DND-41 (cell line): ENCODE data around the gene PNMA8B.
A peak's percentile ranks its signal among the peaks of the same experiment; 100 is the strongest.
"Not testable (repeated sequence)": the region's sequence is repeated elsewhere in the genome, so short reads cannot be mapped to it uniquely, and the experiment has no call there.

Experiments
- ATAC-seq: fragments of 200-7000 bp; cut with Tn5 transposase; 3 replicates; pipeline ENCODE4 v1.9.1; 2021; ENCODE audit warnings: low read depth; ENCODE audit not compliant: insufficient read depth
- DNase-seq: peaks from one replicate; pipeline ENCODE4 v3.0.0-alpha.2; 2020
- H2AFZ ChIP-seq: 2 replicates; pipeline ENCODE4 v1.6.0; 2012; ENCODE audit warnings: low read depth, low read length
- H3K27ac ChIP-seq: 2 replicates; pipeline ENCODE4 v1.5.1; 2012; ENCODE audit warnings: low read length, inconsistent platforms
- H3K27me3 ChIP-seq: fragments of 200-600 bp; sonication (generic); 2 replicates; pipeline ENCODE4 v1.6.0; 2012; ENCODE audit warnings: low read length, mild to moderate bottlenecking, inconsistent platforms; ENCODE audit not compliant: insufficient read depth, poor library complexity
- H3K36me3 ChIP-seq: 2 replicates; pipeline ENCODE4 v1.5.1; 2012; ENCODE audit warnings: low read length, inconsistent platforms; ENCODE audit not compliant: insufficient read depth
- H3K4me1 ChIP-seq: 2 replicates; pipeline ENCODE4 v1.5.1; 2012; ENCODE audit warnings: mild to moderate bottlenecking, low read length; ENCODE audit not compliant: insufficient read depth
- H3K4me2 ChIP-seq: 2 replicates; pipeline ENCODE4 v1.6.0; 2012; ENCODE audit warnings: mild to moderate bottlenecking, moderate library complexity, low read length, inconsistent platforms; ENCODE audit not compliant: insufficient read depth
- H3K4me3 ChIP-seq, 2 experiments: fragments of 200-600 bp in 1 of 2; shearing (Covaris generic) in 1 of 2; 2 replicates each; pipeline ENCODE4 v1.5.1; 2012 to 2016; ENCODE audit warnings: inconsistent platforms in 2 of 2, low read length in 2 of 2, mild to moderate bottlenecking in 2 of 2, low read depth in 1 of 2, moderate library complexity in 1 of 2
- H3K79me2 ChIP-seq: 2 replicates; pipeline ENCODE4 v1.6.0; 2012; ENCODE audit warnings: low read length, inconsistent platforms; ENCODE audit not compliant: insufficient read depth
- H3K9ac ChIP-seq: 2 replicates; pipeline ENCODE4 v1.6.0; 2012; ENCODE audit warnings: low read depth, mild to moderate bottlenecking, inconsistent platforms, low read length, moderate library complexity
- H3K9me3 ChIP-seq: 2 replicates; pipeline ENCODE4 v1.5.1; 2012; ENCODE audit warnings: low read length, moderate library complexity, mild to moderate bottlenecking, inconsistent platforms; ENCODE audit not compliant: insufficient read depth, severe bottlenecking
- H4K20me1 ChIP-seq: 2 replicates; pipeline ENCODE4 v1.6.0; 2012; ENCODE audit warnings: low read length; ENCODE audit not compliant: insufficient read depth
- EZH2 ChIP-seq: IDR thresholded peaks from 3 replicates; pipeline ENCODE4 v1.6.1; 2012; ENCODE audit warnings: borderline replicate concordance, low read depth, mild to moderate bottlenecking, moderate library complexity, low read length, inconsistent platforms; ENCODE audit not compliant: severe bottlenecking
- TF ChIP-seq, protein P1 (sequence below): IDR thresholded peaks from 2 replicates; pipeline ENCODE4 v1.5.1; 2012; ENCODE audit warnings: borderline replicate concordance, low read length, moderate library complexity, mild to moderate bottlenecking; ENCODE audit not compliant: poor library complexity, severe bottlenecking; ENCODE audit errors: extremely low read depth

Gene PNMA8B

DNA sequence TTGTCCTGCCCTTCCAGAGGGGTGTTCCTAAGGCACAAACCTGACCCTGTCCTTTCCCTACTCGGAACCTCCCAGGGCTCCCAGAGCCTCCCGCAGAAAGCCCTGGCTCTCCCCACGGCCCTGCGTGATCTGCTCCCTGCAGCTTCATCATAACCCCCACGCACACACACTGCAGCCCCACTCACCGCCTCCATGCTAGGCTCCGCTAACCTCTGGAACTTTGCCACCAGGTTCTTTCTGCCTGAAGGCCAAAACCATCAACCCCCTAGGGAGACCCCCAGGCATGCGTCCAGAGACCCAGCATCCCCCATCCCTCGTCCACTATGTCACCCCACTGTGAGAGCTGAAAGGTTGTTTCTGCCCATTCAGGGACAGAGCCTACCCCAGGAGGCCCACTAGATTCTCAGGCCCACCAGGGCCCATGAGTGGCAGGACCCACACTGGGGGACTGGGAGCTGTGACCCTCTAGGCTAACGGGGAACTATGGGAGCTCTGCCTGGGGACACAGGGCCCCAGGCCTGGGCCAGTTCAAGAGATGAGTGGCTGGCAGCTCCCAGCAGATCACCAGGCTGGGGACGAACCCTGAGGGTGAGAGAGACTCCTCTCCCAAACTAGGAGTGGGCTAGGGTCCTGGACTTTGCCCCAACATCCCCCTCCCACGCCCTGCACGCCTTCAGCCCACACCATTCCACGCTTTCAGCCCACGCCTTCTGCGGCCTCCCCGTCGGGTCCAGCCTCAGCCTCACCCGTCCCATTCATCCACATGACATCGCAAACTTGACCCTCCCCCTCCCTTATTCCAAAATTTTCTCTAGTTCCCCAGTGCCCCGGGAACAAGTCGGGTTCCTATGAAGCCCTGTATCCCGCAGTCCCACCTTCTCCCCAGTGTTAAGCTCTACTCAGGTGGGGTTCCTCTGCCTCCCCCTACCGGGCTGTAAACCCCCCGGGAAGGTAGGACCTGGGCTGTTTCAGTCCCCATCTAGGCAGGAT lies 33.2 kb upstream of the PNMA8B start:
- TF ChIP-seq, protein P1, sequence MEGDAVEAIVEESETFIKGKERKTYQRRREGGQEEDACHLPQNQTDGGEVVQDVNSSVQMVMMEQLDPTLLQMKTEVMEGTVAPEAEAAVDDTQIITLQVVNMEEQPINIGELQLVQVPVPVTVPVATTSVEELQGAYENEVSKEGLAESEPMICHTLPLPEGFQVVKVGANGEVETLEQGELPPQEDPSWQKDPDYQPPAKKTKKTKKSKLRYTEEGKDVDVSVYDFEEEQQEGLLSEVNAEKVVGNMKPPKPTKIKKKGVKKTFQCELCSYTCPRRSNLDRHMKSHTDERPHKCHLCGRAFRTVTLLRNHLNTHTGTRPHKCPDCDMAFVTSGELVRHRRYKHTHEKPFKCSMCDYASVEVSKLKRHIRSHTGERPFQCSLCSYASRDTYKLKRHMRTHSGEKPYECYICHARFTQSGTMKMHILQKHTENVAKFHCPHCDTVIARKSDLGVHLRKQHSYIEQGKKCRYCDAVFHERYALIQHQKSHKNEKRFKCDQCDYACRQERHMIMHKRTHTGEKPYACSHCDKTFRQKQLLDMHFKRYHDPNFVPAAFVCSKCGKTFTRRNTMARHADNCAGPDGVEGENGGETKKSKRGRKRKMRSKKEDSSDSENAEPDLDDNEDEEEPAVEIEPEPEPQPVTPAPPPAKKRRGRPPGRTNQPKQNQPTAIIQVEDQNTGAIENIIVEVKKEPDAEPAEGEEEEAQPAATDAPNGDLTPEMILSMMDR: no peak
- H3K27me3 ChIP-seq: no peaks in the 10 kb centered on the region
- peak; percentile 24; the same call in 1 of the 3 replicates for ATAC-seq
- peak overlapping the region; percentile 25 for H3K4me2 ChIP-seq
- peaks cover 11% of the 10 kb centered on the region; the same call in 1 of the 2 replicates for H4K20me1 ChIP-seq
- H3K9me3 ChIP-seq: peaks cover 3% of the 10 kb centered on the region
- H3K4me3 ChIP-seq: no peak overlapping the region
- H3K27ac ChIP-seq: no peak overlapping the region
- H3K4me1 ChIP-seq: no peaks in the 10 kb centered on the region
- H2AFZ ChIP-seq: no peak overlapping the region
- no peak overlapping the region for H3K9ac ChIP-seq
- H3K36me3 ChIP-seq: no peaks in the 10 kb centered on the region
- no peak for DNase-seq
- H3K79me2 ChIP-seq: no peaks in the 10 kb centered on the region

DNA sequence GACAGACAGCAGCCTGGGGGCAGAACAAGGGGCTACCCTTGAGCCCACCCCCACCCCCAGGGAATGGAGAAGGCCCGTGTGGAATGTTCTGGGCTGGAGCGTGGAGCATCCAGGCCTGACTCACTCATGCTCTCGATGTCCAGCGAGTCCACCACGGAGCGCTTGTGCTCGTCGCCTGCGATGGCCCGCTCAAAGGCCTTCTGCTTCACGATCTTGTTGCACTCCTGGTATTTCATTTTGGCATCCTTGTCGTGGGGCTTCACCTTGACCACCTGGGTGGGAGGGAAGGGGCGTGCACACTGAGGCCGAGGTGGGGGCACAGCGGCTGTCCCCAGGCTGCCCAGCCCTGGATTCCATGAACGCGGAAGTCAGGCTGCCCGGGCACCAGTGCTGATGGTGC lies 31.1 kb upstream of the PNMA8B start:
- not testable (repeated sequence) for H4K20me1 ChIP-seq, H3K4me1 ChIP-seq, H3K9ac ChIP-seq, H3K4me2 ChIP-seq, H3K27ac ChIP-seq, DNase-seq, H3K36me3 ChIP-seq, H3K27me3 ChIP-seq, H3K79me2 ChIP-seq, H3K9me3 ChIP-seq, ATAC-seq, H3K4me3 ChIP-seq, H2AFZ ChIP-seq

DNA sequence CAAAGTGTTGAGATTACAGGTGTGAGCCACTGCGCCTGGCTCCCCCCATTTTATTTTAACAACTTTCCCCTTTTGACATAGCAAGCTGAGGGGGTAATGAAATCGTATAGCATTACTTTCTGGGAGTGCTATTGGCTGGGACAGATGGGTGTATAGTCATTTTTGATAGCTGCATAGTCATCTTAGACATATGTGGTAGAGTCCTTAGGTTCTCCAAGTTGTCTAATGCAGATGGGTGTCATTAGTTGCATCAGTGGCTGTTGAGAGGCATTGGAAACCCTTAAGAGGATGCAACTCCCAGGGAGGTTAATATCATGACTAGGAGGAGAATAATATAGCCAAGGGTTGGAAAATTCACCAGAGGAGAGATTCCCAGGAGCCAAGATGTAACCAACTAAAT lies 28.6 kb upstream of the PNMA8B start:
- H3K4me1 ChIP-seq: no peaks in the 10 kb centered on the region
- DNase-seq: no peak
- H4K20me1 ChIP-seq: no peaks in the 10 kb centered on the region; the same call in 1 of the 2 replicates
- H3K9ac ChIP-seq: no peak overlapping the region
- no peak for ATAC-seq
- H3K9me3 ChIP-seq: peaks cover 3% of the 10 kb centered on the region
- H3K79me2 ChIP-seq: no peaks in the 10 kb centered on the region
- no peaks in the 10 kb centered on the region for H3K36me3 ChIP-seq
- H3K27me3 ChIP-seq: no peaks in the 10 kb centered on the region
- H2AFZ ChIP-seq: no peak overlapping the region
- no peak overlapping the region for H3K27ac ChIP-seq
- H3K4me3 ChIP-seq: no peak overlapping the region
- H3K4me2 ChIP-seq: no peak overlapping the region
- no peak for TF ChIP-seq EZH2
- TF ChIP-seq, protein P1: no peak

DNA sequence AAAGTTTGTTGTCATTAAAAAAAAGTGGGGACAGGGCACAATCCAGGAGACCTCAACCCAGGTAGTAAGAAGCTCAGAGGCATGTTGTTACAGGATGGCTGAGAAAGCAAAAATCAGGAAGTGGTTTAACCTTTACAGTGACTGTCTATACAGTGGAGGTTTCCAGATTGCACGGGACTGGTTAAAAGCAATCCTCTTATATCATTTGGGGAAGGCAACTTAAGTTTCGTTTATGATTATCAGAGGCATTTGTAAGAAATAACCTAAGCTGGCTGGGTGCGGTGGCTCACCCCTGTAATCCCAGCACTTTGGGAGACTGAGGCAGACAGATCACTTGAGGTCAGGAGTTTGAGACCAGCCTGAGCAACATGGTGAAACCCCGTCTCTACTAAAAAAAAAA lies 27.3 kb upstream of the PNMA8B start:
- not testable (repeated sequence) for ATAC-seq, H2AFZ ChIP-seq, H4K20me1 ChIP-seq, H3K9me3 ChIP-seq, H3K4me1 ChIP-seq, H3K4me2 ChIP-seq, H3K4me3 ChIP-seq, H3K9ac ChIP-seq, H3K36me3 ChIP-seq, H3K27ac ChIP-seq, H3K79me2 ChIP-seq, H3K27me3 ChIP-seq, DNase-seq
